ENCODE measurements around the gene CAPZB. TPM values are rescaled to one million over a fixed set of nuclear protein-coding genes. Genes with fewer than 3 reads are reported as not detected.

Gene CAPZB
- total RNA-seq, 1 experiment from 2014 or later, result 491 TPM

DNA sequence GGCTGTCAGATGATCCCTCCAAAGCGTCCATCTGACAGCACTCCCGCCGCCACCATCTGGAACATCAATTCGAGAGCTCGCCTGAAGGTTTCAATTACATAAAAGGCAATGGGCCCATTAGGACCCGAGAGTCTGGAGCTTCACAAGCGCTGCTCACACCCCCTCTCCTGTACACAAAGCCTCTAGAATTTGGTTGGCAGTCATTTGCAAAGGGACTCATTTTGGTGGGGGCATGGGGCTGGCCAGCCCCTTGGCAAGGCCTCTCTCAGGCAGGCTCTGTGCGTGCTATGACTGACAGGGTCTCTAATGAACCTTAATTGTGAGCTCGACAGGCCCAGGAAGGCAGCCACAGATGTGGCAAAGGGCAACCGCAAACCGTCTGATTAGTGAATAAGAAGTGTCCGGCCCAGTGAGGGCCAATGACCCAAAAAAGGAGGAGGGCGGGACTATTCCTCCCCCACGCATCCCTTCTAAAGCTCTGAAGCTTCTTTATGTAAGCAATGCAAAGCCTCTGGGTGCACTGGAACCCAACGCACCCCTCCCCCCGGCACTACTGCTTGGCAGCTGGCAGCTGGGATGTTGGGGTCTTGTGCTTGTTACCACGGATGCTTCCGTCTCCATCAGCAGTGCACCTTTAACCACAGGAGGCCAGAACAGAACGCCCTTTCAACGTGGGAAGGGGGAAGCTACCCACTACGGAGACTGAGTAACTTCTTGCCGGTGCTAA is 79.4 kb downstream of the CAPZB start:
- CTCF ChIA-PET, result interaction anchor here (0.6 to 0.7 kb wide), 2 partner anchors 42 to 1333 kb away, joined by 4 read pairs; no protein-coding TSS in a partner anchor
- Histone ChIP-seq H3K4me1 (ENCODE audit: control insufficient read depth, insufficient read depth, low read length) (peaks cover 16% of the 10 kb centered on the region), H3K4me3 (ENCODE audit: low read depth in 2 of 2, low read length in 2 of 2) (no peak overlapping the region), H3K27me3 (ENCODE audit: control insufficient read depth, insufficient read depth, low read length) (no peaks in the 10 kb centered on the region), H3K9me3 (ENCODE audit: control insufficient read depth, insufficient read depth, low read depth, low read length) (no peaks in the 10 kb centered on the region), H3K27ac (ENCODE audit: low read length) (no peak overlapping the region), H3K36me3 (ENCODE audit: control insufficient read depth, insufficient read depth, low read length) (no peaks in the 10 kb centered on the region)
- TF ChIP-seq REST (IDR thresholded peaks at IDR 0.05; ENCODE audit: insufficient read depth in 1 of 2, low read depth in 2 of 2, low read length in 1 of 2) (no peak), POLR2AphosphoS5 (IDR thresholded peaks at IDR 0.05; ENCODE audit: low read depth, low read length) (no peak), SIN3A (IDR thresholded peaks at IDR 0.05; ENCODE audit: borderline replicate concordance, insufficient read depth, low read depth, low read length) (no peak), TCF7L2 (IDR thresholded peaks at IDR 0.05; ENCODE audit: low read depth, low read length) (no peak)
- TF ChIP-seq, protein P1, sequence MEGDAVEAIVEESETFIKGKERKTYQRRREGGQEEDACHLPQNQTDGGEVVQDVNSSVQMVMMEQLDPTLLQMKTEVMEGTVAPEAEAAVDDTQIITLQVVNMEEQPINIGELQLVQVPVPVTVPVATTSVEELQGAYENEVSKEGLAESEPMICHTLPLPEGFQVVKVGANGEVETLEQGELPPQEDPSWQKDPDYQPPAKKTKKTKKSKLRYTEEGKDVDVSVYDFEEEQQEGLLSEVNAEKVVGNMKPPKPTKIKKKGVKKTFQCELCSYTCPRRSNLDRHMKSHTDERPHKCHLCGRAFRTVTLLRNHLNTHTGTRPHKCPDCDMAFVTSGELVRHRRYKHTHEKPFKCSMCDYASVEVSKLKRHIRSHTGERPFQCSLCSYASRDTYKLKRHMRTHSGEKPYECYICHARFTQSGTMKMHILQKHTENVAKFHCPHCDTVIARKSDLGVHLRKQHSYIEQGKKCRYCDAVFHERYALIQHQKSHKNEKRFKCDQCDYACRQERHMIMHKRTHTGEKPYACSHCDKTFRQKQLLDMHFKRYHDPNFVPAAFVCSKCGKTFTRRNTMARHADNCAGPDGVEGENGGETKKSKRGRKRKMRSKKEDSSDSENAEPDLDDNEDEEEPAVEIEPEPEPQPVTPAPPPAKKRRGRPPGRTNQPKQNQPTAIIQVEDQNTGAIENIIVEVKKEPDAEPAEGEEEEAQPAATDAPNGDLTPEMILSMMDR (IDR thresholded peaks at IDR 0.05), result no peak
- no TSS peak for BruUV-seq (replicated peaks)
- DNase-seq (ENCODE audit: low read depth, low spot score) (no peak), ATAC-seq (no peak)
- POLR2A ChIA-PET, result no interaction called here
- in situ Hi-C loops (cut with HindIII; ENCODE audit: low pct_unique_long_range_greater_than_20kb, low sequenced_read_pairs), result no loop called here
- intact Hi-C loops (cut with micrococcal nuclease; ENCODE audit: unreplicated experiment), result no loop called here

GRCh38 chr1:19405195-19405760 is 80.1 kb downstream of the CAPZB start:
- ATAC-seq, result no peak; the same call in 1 of the 2 replicates
- intact Hi-C loops (cut with micrococcal nuclease; ENCODE audit: unreplicated experiment), result no loop called here
- H3K4me1 ChIP-seq (ENCODE audit: control insufficient read depth, insufficient read depth, low read length), result peaks cover 16% of the 10 kb centered on the region
- ChIA-PET POLR2A (interaction anchor here (0.5 kb wide), 1 partner anchor 77 kb away, joined by 4 read pairs; no protein-coding TSS in a partner anchor), CTCF (interaction anchor here (0.6 to 0.7 kb wide), 2 partner anchors 43 to 1333 kb away, joined by 4 read pairs; no protein-coding TSS in a partner anchor)
- no TSS peak for BruUV-seq (replicated peaks)
- no peak overlapping the region for H3K4me3 ChIP-seq (ENCODE audit: low read depth in 2 of 2, low read length in 2 of 2)
- H3K27ac ChIP-seq (ENCODE audit: low read length), result no peak overlapping the region
- in situ Hi-C loops (cut with HindIII; ENCODE audit: low pct_unique_long_range_greater_than_20kb, low sequenced_read_pairs), result no loop called here
- TF ChIP-seq REST (IDR thresholded peaks at IDR 0.05; ENCODE audit: insufficient read depth in 1 of 2, low read depth in 2 of 2, low read length in 1 of 2) (no peak), SIN3A (IDR thresholded peaks at IDR 0.05; ENCODE audit: borderline replicate concordance, insufficient read depth, low read depth, low read length) (no peak), TCF7L2 (IDR thresholded peaks at IDR 0.05; ENCODE audit: low read depth, low read length) (no peak)
- TF ChIP-seq, protein P1 (IDR thresholded peaks at IDR 0.05), result no peak
- no peaks in the 10 kb centered on the region for H3K36me3 ChIP-seq (ENCODE audit: control insufficient read depth, insufficient read depth, low read length)
- no peaks in the 10 kb centered on the region for H3K27me3 ChIP-seq (ENCODE audit: control insufficient read depth, insufficient read depth, low read length)
- no peaks in the 10 kb centered on the region for H3K9me3 ChIP-seq (ENCODE audit: control insufficient read depth, insufficient read depth, low read depth, low read length)
- DNase-seq (ENCODE audit: low read depth, low spot score), result no peak
